Epithelial cell of prostate (primary cell): ENCODE measurements around the gene ATP6V0E1.
A peak's percentile ranks its signal among the peaks of the same experiment; 100 is the strongest.
"Not testable (repeated sequence)": the region's sequence is repeated elsewhere in the genome, so short reads cannot be mapped to it uniquely, and the experiment has no call there.

Experiments used
- DNase-seq: peaks from one replicate; pipeline ENCODE4 v3.0.0-alpha.2; 2011; ENCODE audit warnings: low read depth, low spot score
- H3K27ac ChIP-seq: fragments of 450-650 bp; 2 replicates; pipeline ENCODE4 v1.5.1; 2017; ENCODE audit warnings: mild to moderate bottlenecking

Gene ATP6V0E1

GRCh38 chr5:173028811-173029327 lies 45.3 kb downstream of the ATP6V0E1 start:
- no peak for DNase-seq
- H3K27ac ChIP-seq: no peak overlapping the region

- DNase-seq: no peak
- H3K27ac ChIP-seq: no peak overlapping the region
These were observed 45.9 kb downstream of the ATP6V0E1 start for GRCh38 chr5:173029499-173029921.

- DNase-seq, H3K27ac ChIP-seq: not testable (repeated sequence)
These were observed 48.5 kb downstream of the ATP6V0E1 start for GRCh38 chr5:173032096-173032495.

GRCh38 chr5:173032730-173033129 lies 49.2 kb downstream of the ATP6V0E1 start:
- no peak overlapping the region for H3K27ac ChIP-seq
- no peak for DNase-seq

- DNase-seq: no peak
- no peak overlapping the region for H3K27ac ChIP-seq
These were observed 50.4 kb downstream of the ATP6V0E1 start for GRCh38 chr5:173033923-173034322.

- no peak overlapping the region for H3K27ac ChIP-seq
- no peak for DNase-seq
These were observed 52.5 kb downstream of the ATP6V0E1 start for GRCh38 chr5:173035904-173036707.

GRCh38 chr5:173039188-173039587 lies 55.6 kb downstream of the ATP6V0E1 start:
- H3K27ac ChIP-seq: no peak overlapping the region
- DNase-seq: no peak

- no peak overlapping the region for H3K27ac ChIP-seq
- no peak for DNase-seq
These were observed 56.4 kb downstream of the ATP6V0E1 start for GRCh38 chr5:173039964-173040363.

- no peak for DNase-seq
- no peak overlapping the region for H3K27ac ChIP-seq
These were observed 58.6 kb downstream of the ATP6V0E1 start for GRCh38 chr5:173041881-173042762.

- DNase-seq: no peak
These were observed 59.2 kb downstream of the ATP6V0E1 start for GRCh38 chr5:173042763-173043107.

GRCh38 chr5:173045474-173045873 lies 61.9 kb downstream of the ATP6V0E1 start:
- no peak overlapping the region for H3K27ac ChIP-seq
- DNase-seq: no peak

More at GRCh38 chr5:173042763-173043107, 59.2 kb downstream of the ATP6V0E1 start:
- H3K27ac ChIP-seq: no peak overlapping the region

GRCh38 chr5:173047096-173047837 lies 63.7 kb downstream of the ATP6V0E1 start:
- DNase-seq, H3K27ac ChIP-seq: not testable (repeated sequence)

GRCh38 chr5:173047838-173048105 lies 64.2 kb downstream of the ATP6V0E1 start:
- no peak overlapping the region for H3K27ac ChIP-seq
- DNase-seq: no peak

GRCh38 chr5:173050791-173051190 lies 67.2 kb downstream of the ATP6V0E1 start:
- DNase-seq: no peak
- no peak overlapping the region for H3K27ac ChIP-seq

GRCh38 chr5:173051746-173052145 lies 68.2 kb downstream of the ATP6V0E1 start:
- no peak for DNase-seq
- no peak overlapping the region for H3K27ac ChIP-seq

- no peak for DNase-seq
- H3K27ac ChIP-seq: no peak overlapping the region
These were observed 69.5 kb downstream of the ATP6V0E1 start for GRCh38 chr5:173053041-173053440.

- no peak overlapping the region for H3K27ac ChIP-seq
- DNase-seq: no peak
These were observed 71.6 kb downstream of the ATP6V0E1 start for GRCh38 chr5:173055042-173055721.

- DNase-seq: no peak
- H3K27ac ChIP-seq: no peak overlapping the region
These were observed 72.1 kb downstream of the ATP6V0E1 start for GRCh38 chr5:173055722-173055982.

- DNase-seq: peak; percentile 75
These were observed 72.6 kb downstream of the ATP6V0E1 start, which contains the start of gene CREBRF for GRCh38 chr5:173055983-173056782. Gene CREBRF (plus strand): TSS chr5:173056352. CDS start chr5:173080776, 24,424 bp downstream.

GRCh38 chr5:173056783-173057061 lies 73.2 kb downstream of the ATP6V0E1 start:
- peak; percentile 20 for DNase-seq
- H3K27ac ChIP-seq: peak overlapping the region; percentile 75

More at GRCh38 chr5:173055983-173056782, 72.6 kb downstream of the ATP6V0E1 start, which contains the start of gene CREBRF:
- H3K27ac ChIP-seq: peak within 1 kb of the TSS; percentile 75
